Cardiac muscle cell (in vitro differentiated cells and primary cell): Measurements from ENCODE around the gene SMC3. TPM values are rescaled to one million over a fixed set of nuclear protein-coding genes. Genes with fewer than 3 reads are reported as not detected.
A peak's percentile ranks its signal among the peaks of the same experiment; 100 is the strongest.

Source experiments
- DNase-seq, 2 donors: peaks; one replicate each; pipeline versions ENCODE4 v3.0.0 to v3.0.0-alpha.2; 2010 to 2017; ENCODE audit warnings: low read depth in 1 of 2, low spot score in 1 of 2
- H3K27ac ChIP-seq: fragments of 200-600 bp; sonication (generic); 2 replicates; pipeline ENCODE4 v1.5.1; 2016
- H3K27me3 ChIP-seq: fragments of 200-600 bp; sonication (generic); 2 replicates; pipeline ENCODE4 v1.6.0; 2016; ENCODE audit warnings: control low read depth
- H3K36me3 ChIP-seq: fragments of 200-600 bp; sonication (generic); 2 replicates; pipeline ENCODE4 v1.5.1; 2016; ENCODE audit warnings: control low read depth
- H3K4me1 ChIP-seq: fragments of 200-600 bp; sonication (generic); 2 replicates; pipeline ENCODE4 v1.8.1; 2017; ENCODE audit warnings: low read depth, mild to moderate bottlenecking, mixed run types
- H3K4me3 ChIP-seq: fragments of 200-600 bp; sonication (generic); 2 replicates; pipeline ENCODE4 v1.5.1; 2016; ENCODE audit warnings: mild to moderate bottlenecking
- H3K9me3 ChIP-seq: fragments of 200-600 bp; sonication (generic); 2 replicates; pipeline ENCODE4 v1.5.1; 2017; ENCODE audit warnings: low read depth, mild to moderate bottlenecking, control low read depth
- CTCF ChIP-seq: IDR thresholded peaks from 2 replicates; pipeline ENCODE4 v1.5.1; 2012; ENCODE audit warnings: low read depth, mild to moderate bottlenecking, low read length
- polyA plus RNA-seq: library from polyadenylated mRNA; unstranded; fragments of >200 nt; fragmentation: Nextera tagmentation; extraction: Ambion mirVana; gene quantifications from 2 replicates; pipeline ENCODE4 v1.2.1, GENCODE V29; 2016
- total RNA-seq: library from RNA; depleted of rRNA; stranded (reverse); fragments of >200 nt; gene quantifications from 2 replicates; pipeline ENCODE4 v1.2.3, GENCODE V29; 2016

SMC3 gene
- total and polyA plus RNA-seq, 2 experiments from 2014 or later = 40.7 to 81.5 TPM

GRCh38 chr10:110572862-110573261 lies 5.4 kb downstream of the SMC3 start:
- H3K4me3 ChIP-seq = no peak overlapping the region
- DNase-seq = no peak
- no peaks in the 10 kb centered on the region for H3K27me3 ChIP-seq
- H3K9me3 ChIP-seq = no peaks in the 10 kb centered on the region
- peak overlapping the region; percentile 14 for H3K27ac ChIP-seq
- peaks cover 21% of the 10 kb centered on the region for H3K36me3 ChIP-seq
- no peak for TF ChIP-seq CTCF
- H3K4me1 ChIP-seq = peaks cover 24% of the 10 kb centered on the region

DNA sequence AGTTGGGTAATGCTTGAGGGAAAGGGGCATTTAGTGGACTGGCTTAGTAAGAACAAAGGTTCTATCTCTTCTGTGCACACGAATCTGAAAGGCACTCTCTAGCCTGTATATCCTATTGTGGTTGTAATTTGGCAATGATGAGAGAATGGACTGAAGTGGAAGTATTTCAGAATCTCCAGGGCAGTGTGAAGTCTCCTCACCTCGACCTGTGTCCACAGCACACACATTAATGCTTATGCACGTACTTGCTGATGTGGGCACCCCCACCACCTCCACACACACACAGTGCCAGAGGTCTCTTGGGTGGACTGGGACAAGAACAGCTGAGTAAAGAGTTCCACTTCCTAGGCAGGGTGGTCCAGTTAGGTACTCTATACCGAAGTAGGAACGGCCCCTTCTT lies 6.9 kb downstream of the SMC3 start:
- H3K9me3 ChIP-seq = no peaks in the 10 kb centered on the region
- peaks cover 17% of the 10 kb centered on the region for H3K4me1 ChIP-seq
- peak overlapping the region; percentile 5 for H3K27ac ChIP-seq
- H3K36me3 ChIP-seq = peaks cover 36% of the 10 kb centered on the region
- DNase-seq = peak in 1 of 2 donors; percentile 13
- TF ChIP-seq CTCF = no peak
- no peaks in the 10 kb centered on the region for H3K27me3 ChIP-seq
- H3K4me3 ChIP-seq = no peak overlapping the region

- peaks cover 14% of the 10 kb centered on the region for H3K4me1 ChIP-seq
- peaks cover 48% of the 10 kb centered on the region for H3K36me3 ChIP-seq
- H3K4me3 ChIP-seq = no peak overlapping the region
- peak in 1 of 2 donors; percentile 86 for DNase-seq
- H3K27ac ChIP-seq = no peak overlapping the region
- H3K27me3 ChIP-seq = no peaks in the 10 kb centered on the region
- no peak for TF ChIP-seq CTCF
- no peaks in the 10 kb centered on the region for H3K9me3 ChIP-seq
These were observed 8.7 kb downstream of the SMC3 start for GRCh38 chr10:110576220-110576619.

GRCh38 chr10:110577056-110577455 lies 9.6 kb downstream of the SMC3 start:
- DNase-seq = peak in 1 of 2 donors; percentile 60
- Histone ChIP-seq H3K36me3 (peaks cover 56% of the 10 kb centered on the region), H3K27me3 (no peaks in the 10 kb centered on the region), H3K4me1 (peaks cover 11% of the 10 kb centered on the region), H3K4me3 (no peak overlapping the region), H3K27ac (no peak overlapping the region), H3K9me3 (no peaks in the 10 kb centered on the region)
- no peak for TF ChIP-seq CTCF

- Histone ChIP-seq H3K4me3 (no peak overlapping the region), H3K36me3 (peaks cover 73% of the 10 kb centered on the region), H3K27me3 (no peaks in the 10 kb centered on the region), H3K27ac (no peak overlapping the region), H3K4me1 (no peaks in the 10 kb centered on the region), H3K9me3 (no peaks in the 10 kb centered on the region)
- DNase-seq = no peak
- no peak for TF ChIP-seq CTCF
These were observed 16.5 kb downstream of the SMC3 start for GRCh38 chr10:110584006-110584405.

DNA sequence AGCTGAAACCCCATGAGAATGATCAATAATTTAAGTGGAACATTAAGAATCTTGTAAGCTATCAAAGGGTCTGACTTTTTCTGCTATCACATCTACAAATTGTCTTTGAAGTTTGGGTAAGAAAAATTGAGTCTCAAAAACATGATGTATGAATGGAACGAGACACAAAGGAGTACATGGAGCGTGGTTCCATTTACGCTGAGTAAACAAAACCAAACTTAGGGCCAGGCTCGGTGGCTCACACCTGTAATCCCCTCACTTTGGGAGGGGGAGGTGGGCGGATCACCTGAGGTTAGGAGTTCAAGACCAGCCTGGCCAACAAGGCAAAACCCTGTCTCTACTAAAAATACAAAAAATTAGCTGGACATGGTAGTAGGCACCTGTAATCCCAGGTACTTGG lies 24.3 kb downstream of the SMC3 start:
- H3K4me3 ChIP-seq = no peak overlapping the region
- TF ChIP-seq CTCF = no peak
- no peak for DNase-seq
- H3K27ac ChIP-seq = no peak overlapping the region
- no peaks in the 10 kb centered on the region for H3K9me3 ChIP-seq
- H3K4me1 ChIP-seq = no peaks in the 10 kb centered on the region
- peaks cover 59% of the 10 kb centered on the region for H3K36me3 ChIP-seq
- no peaks in the 10 kb centered on the region for H3K27me3 ChIP-seq
